GM18873 (cell line): ENCODE results near the gene SEC22C.

Experiments
- ATAC-seq: cut with Tn5 transposase; IDR thresholded peaks from one replicate; pipeline ENCODE4 v1.9.1; 2021; ENCODE audit warnings: mild to moderate bottlenecking, moderate library complexity, moderate number of reproducible peaks; ENCODE audit not compliant: unreplicated experiment, low FRiP score

Gene SEC22C

DNA sequence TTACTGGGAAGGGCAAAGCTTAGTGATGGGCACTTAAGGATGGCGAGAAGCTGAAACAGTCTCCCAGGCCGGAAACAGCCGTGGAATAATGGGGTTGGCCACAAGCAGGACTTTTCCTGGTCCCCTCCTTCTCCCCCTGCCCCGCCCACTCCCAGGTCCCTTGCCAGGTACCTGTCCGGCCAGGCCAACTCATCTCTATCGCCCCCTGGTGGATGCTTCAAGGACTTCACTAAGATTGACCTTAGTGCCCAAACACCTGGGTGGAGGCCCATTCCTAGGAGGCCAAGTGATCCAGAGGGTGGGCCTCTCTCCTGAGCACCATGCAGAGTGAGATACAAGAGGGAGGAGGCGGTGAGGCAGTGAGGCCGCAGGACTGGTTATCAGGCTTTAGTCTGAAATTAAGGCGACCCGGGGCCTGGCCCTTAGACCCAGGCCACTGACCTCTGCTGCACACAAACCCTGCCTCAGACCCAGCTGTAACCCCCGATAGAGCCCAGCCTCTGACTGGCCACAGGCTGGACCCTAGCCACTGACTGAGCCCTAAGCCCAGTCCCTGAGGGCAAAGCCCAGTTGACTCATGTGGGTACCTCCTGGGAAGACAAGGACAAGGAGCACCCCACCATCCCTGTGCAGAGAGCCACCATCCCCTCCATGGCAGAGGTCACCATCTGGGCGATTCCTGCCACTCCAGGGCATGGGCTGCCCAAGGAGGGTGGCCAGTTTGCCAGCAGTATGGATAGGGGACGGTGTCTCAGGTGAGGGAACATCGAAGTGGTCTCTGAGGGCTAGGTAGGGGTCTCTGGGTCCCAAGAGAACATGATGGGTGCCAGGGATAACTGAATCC is 41.7 kb downstream of the SEC22C start:
- no peak for ATAC-seq

DNA sequence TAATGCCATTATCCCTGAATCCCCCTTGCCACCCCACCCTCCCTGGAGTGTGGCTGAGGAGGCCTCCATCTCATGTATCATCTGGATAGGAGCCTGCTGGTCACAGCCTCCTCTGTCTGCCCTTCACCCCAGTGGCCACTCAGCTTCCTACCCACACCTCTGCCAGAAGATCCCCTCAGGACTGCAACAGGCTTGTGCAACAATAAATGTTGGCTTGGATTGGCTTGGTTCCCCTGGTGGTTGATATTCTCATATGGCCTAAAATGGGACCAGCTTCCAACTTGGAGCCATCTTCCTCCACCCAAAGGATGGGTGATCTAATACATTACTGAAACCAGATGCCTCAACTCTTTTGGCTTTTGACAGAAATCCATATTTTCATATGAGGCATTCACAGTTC is 44.4 kb downstream of the SEC22C start:
- no peak for ATAC-seq

DNA sequence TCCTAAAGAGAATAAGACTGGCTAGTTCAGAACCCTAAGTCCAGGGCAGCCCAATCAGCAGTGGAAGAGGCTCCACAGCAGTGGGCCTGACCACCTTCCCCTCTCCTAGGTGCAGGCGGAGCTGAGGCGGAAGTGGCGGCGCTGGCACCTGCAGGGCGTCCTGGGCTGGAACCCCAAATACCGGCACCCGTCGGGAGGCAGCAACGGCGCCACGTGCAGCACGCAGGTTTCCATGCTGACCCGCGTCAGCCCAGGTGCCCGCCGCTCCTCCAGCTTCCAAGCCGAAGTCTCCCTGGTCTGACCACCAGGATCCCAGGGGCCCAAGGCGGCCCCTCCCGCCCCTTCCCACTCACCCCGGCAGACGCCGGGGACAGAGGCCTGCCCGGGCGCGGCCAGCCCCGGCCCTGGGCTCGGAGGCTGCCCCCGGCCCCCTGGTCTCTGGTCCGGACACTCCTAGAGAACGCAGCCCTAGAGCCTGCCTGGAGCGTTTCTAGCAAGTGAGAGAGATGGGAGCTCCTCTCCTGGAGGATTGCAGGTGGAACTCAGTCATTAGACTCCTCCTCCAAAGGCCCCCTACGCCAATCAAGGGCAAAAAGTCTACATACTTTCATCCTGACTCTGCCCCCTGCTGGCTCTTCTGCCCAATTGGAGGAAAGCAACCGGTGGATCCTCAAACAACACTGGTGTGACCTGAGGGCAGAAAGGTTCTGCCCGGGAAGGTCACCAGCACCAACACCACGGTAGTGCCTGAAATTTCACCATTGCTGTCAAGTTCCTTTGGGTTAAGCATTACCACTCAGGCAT is 45.6 kb downstream of the SEC22C start:
- no peak for ATAC-seq

DNA sequence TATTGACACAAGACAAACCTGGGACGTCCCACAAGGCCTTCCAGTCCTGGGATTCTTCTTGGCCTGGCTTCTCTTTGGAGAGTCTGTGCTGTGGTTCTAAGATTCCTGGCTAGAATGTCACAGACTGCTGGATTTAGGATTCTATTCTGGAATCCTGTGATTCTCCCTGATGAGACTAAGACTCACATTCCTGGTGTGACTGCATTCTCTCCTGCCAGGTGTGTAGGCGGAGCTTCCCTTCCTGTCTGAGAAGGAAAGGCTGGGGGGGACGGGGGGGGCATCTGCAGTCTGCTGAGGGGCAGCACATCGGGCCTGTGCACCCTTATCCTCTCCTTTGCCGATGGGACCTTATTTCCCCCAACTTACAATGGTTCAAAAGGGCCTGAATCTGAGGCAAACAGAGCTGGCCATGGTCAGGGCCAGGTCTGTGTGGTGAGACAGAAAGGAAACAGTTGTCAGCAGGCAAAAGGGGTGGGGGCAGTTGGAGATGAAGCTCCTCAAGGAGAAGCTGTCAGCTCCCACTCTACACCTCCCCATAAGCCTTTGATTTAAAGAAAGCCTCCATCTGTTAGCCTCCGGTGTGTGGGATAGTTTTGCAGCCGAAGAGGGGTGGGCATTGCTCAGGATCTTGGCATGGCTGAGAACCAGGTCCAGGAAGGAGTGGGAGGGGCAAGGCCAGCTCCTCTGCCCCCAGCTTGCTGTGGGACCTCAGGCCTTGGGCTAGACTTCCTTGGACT is 48.4 kb downstream of the SEC22C start:
- no peak for ATAC-seq

DNA sequence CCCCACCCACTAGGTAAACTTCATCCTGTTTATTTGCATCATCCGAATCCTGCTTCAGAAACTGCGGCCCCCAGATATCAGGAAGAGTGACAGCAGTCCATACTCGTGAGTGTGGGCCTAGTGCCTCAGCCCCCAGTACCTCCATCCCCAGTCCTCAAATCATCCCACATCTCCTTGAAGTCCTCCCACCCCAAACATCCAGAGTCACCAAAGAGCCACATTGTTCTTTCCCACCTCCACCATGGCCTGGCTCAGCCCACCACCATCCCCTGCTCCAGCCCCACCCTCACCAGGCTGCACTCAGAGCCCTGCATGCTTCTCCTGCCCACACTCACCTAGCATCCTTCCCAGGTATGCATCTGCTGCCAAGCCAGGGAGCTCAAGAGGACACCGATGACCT is 49.5 kb downstream of the SEC22C start:
- ATAC-seq = no peak

DNA sequence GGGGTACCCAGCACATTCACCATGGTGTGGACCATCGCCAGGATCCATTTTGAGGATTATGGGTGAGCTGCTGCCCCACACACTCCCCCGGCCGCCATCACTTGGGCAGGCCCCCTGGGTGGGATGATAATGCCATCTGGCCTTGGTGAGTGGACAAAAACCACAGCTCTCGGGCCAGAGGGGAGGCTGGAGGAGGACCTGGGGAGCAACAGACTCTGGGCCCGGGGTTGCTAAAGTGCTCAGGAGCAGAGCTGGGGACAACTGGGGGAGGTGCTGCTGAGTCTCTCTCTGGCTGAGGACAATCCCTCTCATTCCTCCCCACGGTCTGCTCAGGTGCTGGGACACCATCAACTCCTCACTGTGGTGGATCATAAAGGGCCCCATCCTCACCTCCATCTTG is 50.3 kb downstream of the SEC22C start:
- no peak for ATAC-seq

DNA sequence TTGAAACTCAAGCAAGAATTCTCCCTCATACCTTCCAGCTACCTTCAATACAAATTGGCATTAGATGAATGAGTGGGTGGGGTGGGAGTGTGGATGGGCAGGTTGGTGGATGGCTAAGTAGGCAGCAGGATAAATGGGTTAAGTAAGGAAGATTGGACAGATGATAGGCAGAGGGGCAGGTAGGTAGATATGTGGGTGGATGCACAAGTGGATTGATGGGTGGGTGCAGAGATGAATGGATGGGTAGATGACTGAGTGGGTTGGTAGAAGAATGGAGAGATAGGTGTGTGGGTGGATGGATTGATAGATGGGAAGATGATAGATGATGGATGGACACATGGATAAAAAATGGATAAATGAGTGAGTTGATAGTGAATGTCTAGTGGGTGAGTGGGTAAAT is 51.7 kb downstream of the SEC22C start:
- ATAC-seq = no peak

DNA sequence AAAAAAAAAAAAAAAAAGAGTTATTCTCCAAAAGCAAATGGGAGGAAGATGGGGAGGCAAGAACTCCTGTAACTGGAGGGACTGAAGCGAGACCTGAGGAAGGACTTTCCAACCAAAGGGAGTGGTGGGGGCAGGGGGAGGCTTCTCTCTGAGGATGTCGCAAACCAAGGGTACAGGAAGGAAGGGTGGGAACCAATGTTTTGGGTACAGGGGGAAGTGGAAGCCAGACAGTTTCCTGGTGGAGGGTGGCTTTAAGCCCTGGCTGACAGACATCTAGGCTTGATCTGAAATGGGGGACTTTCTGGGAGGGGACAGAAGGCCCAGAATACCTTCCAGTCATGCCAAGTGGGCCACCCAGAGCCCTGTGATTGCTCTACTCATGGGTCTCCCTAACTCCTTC is 52.3 kb downstream of the SEC22C start:
- no peak for ATAC-seq

DNA sequence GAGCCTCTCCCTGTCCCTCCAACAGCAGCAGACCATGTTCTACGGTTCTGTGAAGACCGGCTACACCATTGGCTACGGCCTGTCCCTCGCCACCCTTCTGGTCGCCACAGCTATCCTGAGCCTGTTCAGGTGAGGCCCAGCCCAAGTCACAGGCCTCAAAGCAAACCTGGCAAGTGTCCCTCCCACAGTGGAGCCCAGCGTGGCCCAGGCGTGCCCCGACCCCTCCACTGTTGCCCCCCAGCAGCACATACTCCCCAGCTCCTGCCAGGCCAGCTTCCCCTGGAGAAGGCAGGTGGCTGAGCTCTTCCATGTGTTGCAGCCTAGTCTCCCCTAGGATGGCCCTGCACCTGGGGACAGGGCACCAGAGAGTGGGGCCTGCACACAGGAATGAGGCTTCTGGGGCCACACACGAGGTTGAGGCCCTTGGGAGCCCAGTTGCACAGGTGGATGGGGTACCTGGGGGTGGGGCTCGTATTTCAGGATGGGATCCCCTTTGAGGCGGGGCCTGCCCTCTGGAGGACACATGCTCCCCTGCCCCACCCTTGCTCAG is 54.3 kb downstream of the SEC22C start:
- no peak for ATAC-seq

DNA sequence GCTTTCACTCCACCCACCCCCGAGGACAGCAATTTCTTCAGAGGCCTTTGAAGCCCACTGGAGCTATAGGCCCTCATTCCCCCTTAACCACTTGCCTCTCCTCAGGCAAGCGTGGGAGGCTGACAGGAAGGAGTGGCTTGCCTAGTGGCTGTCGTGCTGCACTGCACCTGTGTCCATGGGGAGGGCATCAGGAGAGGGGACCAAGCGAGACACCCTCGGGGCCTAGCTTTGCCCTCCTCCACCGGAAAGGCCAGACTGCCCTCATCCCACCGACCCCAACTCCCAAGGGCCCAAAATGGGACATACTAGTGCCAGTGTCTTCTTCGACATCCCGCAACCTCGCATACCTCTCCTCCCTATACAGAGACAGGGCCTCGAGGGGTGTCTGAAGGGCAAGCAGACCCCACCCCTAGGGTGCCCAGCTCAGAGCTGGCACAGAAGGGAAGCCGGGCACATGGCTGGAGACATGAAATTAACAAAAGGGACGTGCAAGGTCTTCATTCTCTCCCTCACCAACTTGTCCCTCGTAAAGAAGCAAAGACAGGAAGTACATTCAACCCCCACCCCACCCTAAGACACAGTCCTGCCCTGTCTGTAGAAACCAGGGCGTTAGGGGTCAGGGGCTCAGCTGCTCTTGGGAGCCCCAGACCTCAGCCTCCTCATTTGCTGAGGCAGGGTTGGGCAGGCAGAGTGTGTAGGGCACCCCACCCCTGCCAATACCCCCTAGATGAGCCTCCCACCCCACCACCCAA is 55.0 kb downstream of the SEC22C start:
- ATAC-seq = no peak

DNA sequence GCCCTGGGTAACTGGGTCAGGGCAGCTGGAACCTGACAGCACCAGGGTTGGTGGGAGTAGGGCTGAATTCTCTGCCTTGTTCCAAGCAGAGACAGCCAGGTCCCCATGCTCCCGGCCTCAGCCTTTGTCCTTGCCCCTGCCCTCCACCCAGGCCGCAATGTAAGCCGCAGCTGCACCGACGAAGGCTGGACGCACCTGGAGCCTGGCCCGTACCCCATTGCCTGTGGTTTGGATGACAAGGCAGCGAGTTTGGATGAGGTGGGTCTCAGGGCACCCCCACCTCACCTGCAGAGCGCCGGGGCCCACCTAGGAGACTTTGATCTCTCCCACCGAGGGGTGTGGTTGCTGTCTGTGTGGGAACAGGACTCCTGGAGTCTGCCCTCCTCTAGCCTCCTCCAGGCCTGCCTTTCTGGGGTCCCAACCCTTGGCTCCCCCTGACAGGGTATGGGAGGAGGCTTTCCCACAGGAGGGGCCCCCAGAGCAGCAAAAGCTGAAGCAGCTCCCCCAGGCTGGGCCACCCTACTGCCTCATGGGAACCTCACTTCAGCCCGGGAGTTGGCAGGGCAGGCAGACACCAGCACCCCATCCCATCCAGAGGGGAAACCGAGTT is 55.9 kb downstream of the SEC22C start:
- ATAC-seq = no peak

DNA sequence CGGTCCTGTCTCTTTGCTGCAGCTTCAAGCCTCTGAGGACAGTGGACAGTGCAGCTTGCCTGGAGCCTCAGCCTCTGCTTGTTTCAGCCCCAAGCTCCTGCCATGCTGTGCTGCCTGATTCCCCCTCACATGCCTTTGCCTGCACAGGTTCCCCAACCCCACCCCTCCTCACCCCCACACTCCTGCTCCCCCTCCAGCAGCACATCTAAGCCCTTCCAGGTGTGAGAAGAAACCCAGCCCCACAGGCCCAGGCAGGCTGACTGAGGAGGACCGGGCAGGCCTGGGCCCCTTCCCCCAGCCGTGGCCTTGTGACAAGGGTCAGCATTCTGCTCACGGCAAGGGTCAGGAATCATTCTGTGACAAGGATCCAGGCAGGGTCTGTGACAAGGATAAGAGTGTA is 56.6 kb downstream of the SEC22C start:
- no peak for ATAC-seq

DNA sequence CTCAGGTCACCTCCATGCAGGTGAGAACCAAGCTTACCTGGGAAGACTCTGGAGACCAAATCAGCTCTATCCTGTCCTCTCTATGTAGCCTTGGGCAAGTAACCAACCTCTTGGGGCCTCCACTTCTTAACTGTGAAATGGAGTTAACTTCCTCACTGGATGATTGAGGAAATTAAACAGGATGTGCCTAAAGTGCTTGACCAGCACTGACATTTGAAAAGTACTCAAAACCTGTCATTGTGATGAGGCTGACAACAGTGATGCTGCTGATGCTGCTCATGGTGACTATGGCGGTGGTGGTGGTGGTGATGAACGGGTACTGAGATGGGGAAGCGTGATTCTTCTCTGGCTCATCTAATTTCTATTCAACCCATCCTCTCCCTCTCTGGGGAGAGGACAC is 57.0 kb downstream of the SEC22C start:
- no peak for ATAC-seq

DNA sequence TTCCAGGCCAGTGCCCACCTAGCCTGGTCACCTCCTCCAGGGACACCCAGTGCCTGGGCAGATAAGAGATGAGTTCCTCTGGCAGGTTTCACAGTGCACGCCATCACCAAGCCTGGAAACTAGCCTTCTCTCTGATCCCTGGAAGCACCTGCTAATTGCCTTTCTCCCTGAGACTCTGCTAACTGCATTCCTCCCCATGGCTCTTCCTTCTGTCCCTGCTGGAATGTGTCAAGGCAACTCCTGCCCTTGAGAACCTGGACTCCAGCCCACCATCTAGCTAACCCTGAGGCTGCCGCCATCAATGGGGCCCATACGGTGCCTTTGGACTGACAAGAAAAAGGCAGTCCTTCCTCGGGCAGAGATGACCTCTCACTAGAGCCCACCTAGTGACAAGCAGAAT is 60.9 kb downstream of the SEC22C start:
- no peak for ATAC-seq

DNA sequence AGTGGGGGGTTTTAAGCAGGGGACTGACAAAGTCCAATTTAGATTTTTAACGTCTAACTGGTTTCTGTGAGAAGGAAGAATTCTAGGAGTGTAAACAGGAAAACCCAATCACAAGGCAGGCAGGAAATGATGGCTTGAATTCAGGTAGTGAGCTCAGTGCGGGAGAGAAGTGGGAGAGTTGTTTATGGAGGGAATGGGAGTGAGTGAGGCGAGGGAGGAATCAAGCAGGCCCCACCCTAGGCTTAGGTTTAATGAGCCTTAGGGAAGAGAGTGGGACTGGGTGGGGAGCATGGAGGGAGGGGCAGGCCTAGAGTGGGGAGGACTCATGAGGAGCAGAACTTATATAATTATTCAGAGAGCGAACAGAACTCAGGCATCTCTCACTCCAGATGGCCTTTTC is 61.4 kb downstream of the SEC22C start:
- no peak for ATAC-seq

DNA sequence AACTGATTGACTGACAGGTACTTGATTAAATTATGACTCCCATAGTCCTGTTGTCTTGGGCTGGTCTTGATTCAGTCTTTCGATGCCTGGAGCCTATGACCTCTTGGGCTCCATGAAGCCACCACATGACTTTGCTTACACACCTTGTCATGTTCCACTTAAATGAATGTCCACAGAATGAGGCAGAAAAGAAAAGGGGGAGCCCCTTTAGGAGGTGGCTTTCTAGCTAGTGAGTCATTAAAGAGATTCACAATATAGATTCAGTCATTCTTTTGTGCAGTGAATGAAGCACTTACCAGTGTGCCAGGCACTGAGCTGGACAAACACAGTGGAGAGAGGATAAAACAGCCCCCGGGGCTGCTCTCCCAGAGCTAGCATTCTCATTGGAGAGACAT is 62.2 kb downstream of the SEC22C start:
- ATAC-seq = no peak

DNA sequence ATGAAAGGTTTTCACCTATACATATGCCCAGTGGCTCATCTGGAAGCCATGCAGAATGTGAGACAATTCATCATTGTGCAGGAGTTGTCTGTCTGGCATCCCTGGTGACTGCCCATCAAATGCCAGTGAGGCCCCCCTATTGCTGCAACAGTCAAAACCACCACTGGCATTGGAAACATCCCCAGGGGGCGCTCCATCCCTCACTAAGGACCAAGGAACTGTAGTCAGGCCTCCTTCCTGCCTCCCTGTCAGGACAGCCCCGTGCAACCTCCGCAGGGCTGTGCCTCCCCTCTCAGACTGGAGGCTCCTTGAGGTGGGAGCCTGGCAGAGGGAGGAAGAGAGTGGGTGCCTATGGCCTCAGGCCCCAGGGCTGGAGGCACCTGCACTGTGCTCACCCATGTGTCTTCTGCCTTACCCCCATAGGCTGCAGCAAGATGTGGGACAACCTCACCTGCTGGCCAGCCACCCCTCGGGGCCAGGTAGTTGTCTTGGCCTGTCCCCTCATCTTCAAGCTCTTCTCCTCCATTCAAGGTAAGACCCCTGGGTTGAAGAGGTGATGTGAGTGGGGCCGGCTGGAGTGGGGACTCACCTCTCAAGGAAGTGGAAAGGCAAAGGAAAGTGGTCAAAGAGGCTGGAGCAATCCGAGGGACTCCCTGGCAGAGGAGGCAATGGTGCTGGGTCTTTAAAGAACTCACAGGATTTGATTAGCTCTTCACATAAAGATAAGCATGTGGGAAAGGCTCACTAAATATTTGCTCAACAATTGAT is 62.8 kb downstream of the SEC22C start:
- ATAC-seq = no peak

DNA sequence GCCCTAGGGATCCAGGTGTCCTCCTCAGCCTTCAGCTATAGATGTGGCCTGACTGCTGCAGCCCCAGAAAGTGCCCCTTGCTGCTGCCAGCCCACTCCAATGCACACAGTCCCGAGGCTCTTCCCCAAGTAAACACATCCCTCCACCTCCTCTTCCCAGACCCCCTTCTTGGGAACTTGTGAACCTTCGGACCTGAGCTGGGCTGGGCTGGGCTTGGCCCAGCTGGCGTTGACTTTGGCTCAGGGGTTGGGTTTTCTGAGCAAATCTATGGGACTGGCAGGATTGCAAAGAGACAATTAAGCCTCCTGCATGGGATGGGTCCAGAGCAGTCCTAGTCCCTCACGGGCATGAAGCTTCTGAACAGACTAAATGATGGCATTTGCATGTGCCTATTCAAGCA is 64.7 kb downstream of the SEC22C start:
- no peak for ATAC-seq

DNA sequence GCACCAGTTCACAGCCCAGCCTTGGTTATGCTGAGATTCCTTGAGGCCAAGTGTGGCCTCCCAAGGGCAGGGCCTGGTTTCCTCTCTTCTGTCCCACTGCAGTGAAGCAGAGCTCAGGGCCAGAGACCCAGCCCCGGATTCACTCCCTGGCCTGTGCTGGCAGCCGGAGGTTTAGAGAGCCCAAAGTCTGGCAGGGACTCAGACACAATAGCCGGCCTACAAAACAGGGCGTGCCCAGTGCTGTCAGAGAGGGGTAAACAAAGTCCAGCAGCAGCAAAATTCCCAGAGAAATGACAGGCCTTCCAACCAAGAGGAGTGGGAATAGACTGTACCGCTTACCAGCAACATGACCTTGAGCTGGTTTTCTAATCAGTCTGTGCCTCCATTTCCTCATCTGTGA is 65.3 kb downstream of the SEC22C start:
- ATAC-seq = no peak
